HCT116 (cell line): ENCODE measurements around the gene MAPKAPK3.
"Not testable (repeated sequence)": the region's sequence is repeated elsewhere in the genome, so short reads cannot be mapped to it uniquely, and the experiment has no call there.

Source experiments
- CEBPB ChIP-seq: IDR thresholded peaks from 2 replicates; pipeline ENCODE4 v1.6.1; 2012; ENCODE audit warnings: low read depth
- ELF1 ChIP-seq: IDR thresholded peaks from 2 replicates; pipeline ENCODE4 v1.6.1; 2012; ENCODE audit warnings: low read depth, borderline replicate concordance
- EZH2 ChIP-seq: fragments of 200-600 bp; sonication (generic); IDR thresholded peaks from 2 replicates; pipeline ENCODE4 v1.6.1; 2017; ENCODE audit warnings: antibody characterized with exemption, mixed run types
- EZH2phosphoT487 ChIP-seq: fragments of 200-600 bp; IDR thresholded peaks from 2 replicates; pipeline ENCODE4 v1.6.1; 2018; ENCODE audit warnings: antibody characterized with exemption, borderline replicate concordance
- JUND ChIP-seq: IDR thresholded peaks from 2 replicates; pipeline ENCODE4 v1.6.1; 2012
- MAX ChIP-seq: IDR thresholded peaks from 2 replicates; pipeline ENCODE4 v1.6.1; 2012
- POLR2A ChIP-seq: IDR thresholded peaks from 2 replicates; pipeline ENCODE4 v1.7.0; 2011; ENCODE audit warnings: borderline replicate concordance; ENCODE audit not compliant: insufficient read depth, insufficient read length; ENCODE audit errors: extremely low read depth
- POLR2AphosphoS5 ChIP-seq: IDR thresholded peaks from 2 replicates; pipeline ENCODE4 v1.6.1; 2011; ENCODE audit warnings: mild to moderate bottlenecking, low read depth, low read length, moderate library complexity
- TCF7L2 ChIP-seq: IDR thresholded peaks from 2 replicates; pipeline ENCODE4 v1.7.0; 2011; ENCODE audit warnings: borderline replicate concordance, inconsistent platforms; ENCODE audit not compliant: insufficient read depth, insufficient read length; ENCODE audit errors: extremely low read depth
- ZNF274 ChIP-seq: fragments of 200-500 bp; sonication (Bioruptor generic); IDR thresholded peaks from 2 replicates; pipeline ENCODE4 v1.6.1; 2014; ENCODE audit warnings: mild to moderate bottlenecking, low read depth, low read length, inconsistent platforms
- TF ChIP-seq, protein P1 (sequence below), 3 experiments: fragments of 200-600 bp in 1 of 3; sonication (generic) in 1 of 3; IDR thresholded peaks in 2 of 3; conservative IDR thresholded peaks in 1 of 3; 2 replicates each; pipeline ENCODE4 v1.5.1; 2012 to 2017; ENCODE audit warnings: low read depth in 2 of 3, low read length in 2 of 3, antibody characterized with exemption in 1 of 3, borderline replicate concordance in 1 of 3, control low read depth in 1 of 3, mild to moderate bottlenecking in 1 of 3, mixed read lengths in 1 of 3, mixed run types in 1 of 3, moderate library complexity in 1 of 3; ENCODE audit not compliant: insufficient read depth in 1 of 3
- TF ChIP-seq, protein P2 (sequence below): IDR thresholded peaks from 2 replicates; pipeline ENCODE4 v1.6.1; 2012

GRCh38 chr3:50665841-50666115, 48.8 kb downstream of the MAPKAPK3 start:
- TF ChIP-seq, protein P1, sequence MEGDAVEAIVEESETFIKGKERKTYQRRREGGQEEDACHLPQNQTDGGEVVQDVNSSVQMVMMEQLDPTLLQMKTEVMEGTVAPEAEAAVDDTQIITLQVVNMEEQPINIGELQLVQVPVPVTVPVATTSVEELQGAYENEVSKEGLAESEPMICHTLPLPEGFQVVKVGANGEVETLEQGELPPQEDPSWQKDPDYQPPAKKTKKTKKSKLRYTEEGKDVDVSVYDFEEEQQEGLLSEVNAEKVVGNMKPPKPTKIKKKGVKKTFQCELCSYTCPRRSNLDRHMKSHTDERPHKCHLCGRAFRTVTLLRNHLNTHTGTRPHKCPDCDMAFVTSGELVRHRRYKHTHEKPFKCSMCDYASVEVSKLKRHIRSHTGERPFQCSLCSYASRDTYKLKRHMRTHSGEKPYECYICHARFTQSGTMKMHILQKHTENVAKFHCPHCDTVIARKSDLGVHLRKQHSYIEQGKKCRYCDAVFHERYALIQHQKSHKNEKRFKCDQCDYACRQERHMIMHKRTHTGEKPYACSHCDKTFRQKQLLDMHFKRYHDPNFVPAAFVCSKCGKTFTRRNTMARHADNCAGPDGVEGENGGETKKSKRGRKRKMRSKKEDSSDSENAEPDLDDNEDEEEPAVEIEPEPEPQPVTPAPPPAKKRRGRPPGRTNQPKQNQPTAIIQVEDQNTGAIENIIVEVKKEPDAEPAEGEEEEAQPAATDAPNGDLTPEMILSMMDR (IDR thresholded peaks at IDR 0.05 in 2 of 3, conservative IDR thresholded peaks at IDR 0.05 in 1 of 3; ENCODE audit: borderline replicate concordance in 1 of 3, insufficient read depth in 1 of 3, low read depth in 2 of 3, low read length in 2 of 3) = not testable (repeated sequence)
- not testable (repeated sequence) for TF ChIP-seq MAX, JUND, POLR2A, ELF1, EZH2phosphoT487, ZNF274, POLR2AphosphoS5, EZH2, TCF7L2, CEBPB
- TF ChIP-seq, protein P2, sequence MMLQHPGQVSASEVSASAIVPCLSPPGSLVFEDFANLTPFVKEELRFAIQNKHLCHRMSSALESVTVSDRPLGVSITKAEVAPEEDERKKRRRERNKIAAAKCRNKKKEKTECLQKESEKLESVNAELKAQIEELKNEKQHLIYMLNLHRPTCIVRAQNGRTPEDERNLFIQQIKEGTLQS = not testable (repeated sequence)
